Neural crest cell (in vitro differentiated cells): ENCODE data around the gene MDC1. TPM values are rescaled to one million over a fixed set of nuclear protein-coding genes. Genes with fewer than 3 reads are reported as not detected.
"Not testable (repeated sequence)": the region's sequence is repeated elsewhere in the genome, so short reads cannot be mapped to it uniquely, and the experiment has no call there.

ENCODE experiments used
- DNase-seq: peaks from one replicate; pipeline ENCODE4 v3.0.0; 2021; ENCODE audit warnings: low read depth, mixed read lengths, low spot score
- H3K27ac Mint-ChIP-seq: one replicate; pipeline ENCODE4 v1.8.0; 2021; ENCODE audit warnings: mild to moderate bottlenecking, mixed read lengths; ENCODE audit not compliant: unreplicated experiment
- H3K27me3 Mint-ChIP-seq: 2 replicates; pipeline ENCODE4 v1.8.0; 2021; ENCODE audit warnings: low read depth, mild to moderate bottlenecking, mixed read lengths
- H3K36me3 Mint-ChIP-seq: 2 replicates; pipeline ENCODE4 v1.8.0; 2021; ENCODE audit warnings: low read depth, mild to moderate bottlenecking, mixed read lengths
- H3K4me1 Mint-ChIP-seq: 2 replicates; pipeline ENCODE4 v1.8.0; 2021; ENCODE audit warnings: mixed read lengths
- H3K4me3 Mint-ChIP-seq: one replicate; pipeline ENCODE4 v1.8.0; 2021; ENCODE audit warnings: mild to moderate bottlenecking, mixed read lengths
- H3K9me3 Mint-ChIP-seq: 2 replicates; pipeline ENCODE4 v1.8.0; 2021; ENCODE audit warnings: mixed read lengths
- CTCF ChIP-seq: fragments of 200-600 bp; sonication (generic); conservative IDR thresholded peaks from 2 replicates; pipeline ENCODE4 v1.5.0; 2021; ENCODE audit warnings: antibody characterized with exemption, mild to moderate bottlenecking
- total RNA-seq: library from RNA; stranded (reverse); gene quantifications from 2 replicates; pipeline ENCODE4 v1.2.1, GENCODE V29; 2021

MDC1 gene
- total RNA-seq, 1 donor from 2014 or later = 104 TPM

- TF ChIP-seq CTCF = no peak
- Mint-ChIP-seq H3K27me3 (no peaks in the 10 kb centered on the region), H3K9me3 (no peaks in the 10 kb centered on the region), H3K4me1 (no peaks in the 10 kb centered on the region), H3K27ac (no peak overlapping the region), H3K4me3 (no peak overlapping the region), H3K36me3 (peaks cover 9% of the 10 kb centered on the region)
- DNase-seq = no peak
Observed at GRCh38 chr6:30664994-30665767, 51.9 kb downstream of the MDC1 start.

GRCh38 chr6:30657922-30658321 lies 59.2 kb downstream of the MDC1 start:
- H3K4me1 Mint-ChIP-seq = not testable (repeated sequence)

GRCh38 chr6:30657454-30657853 lies 59.6 kb downstream of the MDC1 start:
- Mint-ChIP-seq H3K27me3 (no peaks in the 10 kb centered on the region), H3K4me1 (no peaks in the 10 kb centered on the region), H3K4me3 (no peak overlapping the region), H3K27ac (no peak overlapping the region), H3K9me3 (no peaks in the 10 kb centered on the region), H3K36me3 (peaks cover 19% of the 10 kb centered on the region)
- DNase-seq = no peak
- no peak for TF ChIP-seq CTCF

More at GRCh38 chr6:30657922-30658321, 59.2 kb downstream of the MDC1 start:
- H3K9me3 Mint-ChIP-seq, H3K4me3 Mint-ChIP-seq, H3K27ac Mint-ChIP-seq, H3K27me3 Mint-ChIP-seq, DNase-seq: not testable (repeated sequence)
- peaks cover 19% of the 10 kb centered on the region for H3K36me3 Mint-ChIP-seq

GRCh38 chr6:30656513-30656912 lies 60.6 kb downstream of the MDC1 start:
- Mint-ChIP-seq H3K36me3 (peaks cover 14% of the 10 kb centered on the region), H3K27me3 (no peaks in the 10 kb centered on the region), H3K4me3 (no peak overlapping the region), H3K27ac (no peak overlapping the region), H3K4me1 (no peaks in the 10 kb centered on the region), H3K9me3 (no peaks in the 10 kb centered on the region)
- no peak for DNase-seq
- no peak for TF ChIP-seq CTCF

GRCh38 chr6:30655743-30656094 lies 61.4 kb downstream of the MDC1 start:
- Mint-ChIP-seq H3K27ac (no peak overlapping the region), H3K9me3 (no peaks in the 10 kb centered on the region), H3K4me3 (no peak overlapping the region), H3K27me3 (no peaks in the 10 kb centered on the region), H3K4me1 (no peaks in the 10 kb centered on the region), H3K36me3 (peaks cover 15% of the 10 kb centered on the region)
- no peak for TF ChIP-seq CTCF
- no peak for DNase-seq
